NCI-H146 treated with DMSO at 0.1 percent for 48 hours (cell line): ENCODE measurements around the gene ABL2.

Experiments
- DNase-seq: peaks from one replicate; lab custom pipeline; 2025; ENCODE audit not compliant: unreplicated experiment; lab: John Stamatoyannopoulos, UW

ABL2 gene

DNA sequence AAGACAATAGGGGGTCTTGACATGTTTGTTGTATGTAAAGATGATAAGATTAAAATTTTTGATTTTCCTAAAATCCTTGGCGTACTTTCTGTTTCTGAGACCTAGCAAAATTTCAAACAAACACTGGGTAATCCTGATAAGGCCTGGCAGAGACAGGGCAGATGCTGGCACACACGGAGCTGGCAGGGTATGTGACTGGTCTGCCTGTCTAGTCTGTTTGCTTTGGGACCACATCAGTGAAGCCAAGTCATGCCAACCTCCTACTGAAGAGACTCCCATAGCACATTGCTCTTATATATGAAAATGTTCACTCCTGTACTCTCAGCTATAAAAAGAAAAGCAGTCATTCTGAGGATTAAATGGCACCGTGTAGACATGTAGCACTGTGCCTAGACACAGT is 133.6 kb downstream of the ABL2 start:
- DNase-seq: no peak

DNA sequence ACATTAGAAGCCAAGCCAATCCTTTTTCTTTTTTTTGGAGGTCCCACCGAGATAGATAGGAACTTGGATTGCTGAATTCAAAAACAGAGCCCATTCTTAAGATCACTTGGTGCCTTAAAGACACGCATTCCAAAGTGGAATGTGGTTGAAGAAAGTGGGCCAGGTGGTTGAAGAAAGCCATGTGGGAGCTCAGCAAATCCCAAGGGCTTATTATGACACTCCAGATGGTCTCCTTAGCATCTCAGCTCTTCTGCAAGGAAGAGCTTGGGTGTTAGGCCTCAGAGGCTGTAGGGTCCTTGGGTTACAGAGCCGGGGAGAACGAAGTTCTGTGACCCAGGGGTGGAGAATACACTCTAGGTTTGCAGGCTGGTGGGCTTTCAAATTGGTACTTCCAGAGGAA is 134.1 kb downstream of the ABL2 start:
- DNase-seq: no peak

DNA sequence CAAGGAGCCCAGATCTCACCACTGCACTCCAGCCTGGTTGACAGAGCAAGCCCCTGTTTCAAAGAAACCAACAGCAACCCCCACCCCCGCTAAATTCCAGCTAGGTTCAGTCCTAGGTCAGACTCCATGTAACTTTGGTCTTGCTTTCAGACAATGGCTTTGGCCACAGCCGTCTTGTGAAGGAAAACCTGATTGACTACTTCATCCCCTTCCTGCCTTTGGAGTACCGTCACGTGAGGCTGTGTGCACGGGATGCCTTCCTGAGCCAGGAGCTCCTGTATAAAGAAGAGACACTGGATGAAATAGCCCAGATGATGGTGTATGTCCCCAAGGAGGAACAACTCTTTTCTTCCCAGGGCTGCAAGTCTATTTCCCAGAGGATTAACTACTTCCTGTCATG is 134.7 kb downstream of the ABL2 start:
- no peak for DNase-seq

DNA sequence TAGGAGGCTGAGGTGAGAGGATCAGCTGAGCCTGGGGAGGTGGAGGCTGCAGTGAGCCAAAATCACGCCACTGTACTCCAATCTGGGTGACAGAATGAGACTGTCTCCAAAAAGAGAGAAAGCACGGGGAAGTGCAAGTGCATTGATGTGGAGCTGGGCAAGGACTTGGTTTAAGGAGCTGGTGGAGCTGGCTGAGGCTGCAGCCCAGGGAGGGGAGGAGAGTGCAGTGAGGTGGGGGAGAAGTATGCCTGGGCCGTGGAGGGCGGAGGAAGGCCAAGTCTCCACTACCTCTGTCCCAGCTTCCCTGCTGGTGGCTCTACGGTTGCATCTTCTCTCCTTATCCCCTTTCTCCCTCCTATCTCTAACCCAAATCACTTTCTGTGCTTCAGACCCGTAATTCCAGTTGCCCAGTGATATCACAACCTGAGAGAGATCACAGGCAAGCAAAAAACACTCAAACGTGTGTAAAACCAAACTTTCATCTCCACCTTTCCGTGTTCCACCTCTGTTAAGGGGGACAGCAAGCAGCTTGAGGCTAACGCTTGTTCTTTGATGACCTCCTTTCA is 136.5 kb downstream of the ABL2 start:
- no peak for DNase-seq

DNA sequence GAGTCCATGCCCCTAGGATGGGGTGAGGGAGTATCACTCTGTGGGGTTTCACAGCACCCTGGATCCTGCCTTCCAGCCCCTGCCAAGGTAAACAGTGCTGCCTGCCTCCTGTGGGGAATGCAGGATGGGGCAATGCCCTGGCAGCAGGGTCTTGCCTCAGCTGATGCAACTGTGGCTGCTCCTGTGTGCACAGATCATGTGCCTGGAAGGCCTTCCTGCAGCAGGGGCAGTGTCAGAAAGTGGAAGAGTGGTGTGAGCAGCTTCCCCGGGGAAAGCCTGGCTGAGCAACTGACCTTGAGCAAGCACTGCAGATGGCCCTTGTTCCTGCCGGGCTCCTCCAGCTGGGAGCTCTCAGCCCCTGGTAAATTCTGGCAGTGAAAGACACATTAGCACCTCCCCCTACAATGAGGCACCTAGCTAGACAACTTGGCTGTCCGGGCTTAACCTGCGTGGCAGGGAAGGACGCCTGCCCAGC is 137.7 kb downstream of the ABL2 start:
- DNase-seq: no peak

DNA sequence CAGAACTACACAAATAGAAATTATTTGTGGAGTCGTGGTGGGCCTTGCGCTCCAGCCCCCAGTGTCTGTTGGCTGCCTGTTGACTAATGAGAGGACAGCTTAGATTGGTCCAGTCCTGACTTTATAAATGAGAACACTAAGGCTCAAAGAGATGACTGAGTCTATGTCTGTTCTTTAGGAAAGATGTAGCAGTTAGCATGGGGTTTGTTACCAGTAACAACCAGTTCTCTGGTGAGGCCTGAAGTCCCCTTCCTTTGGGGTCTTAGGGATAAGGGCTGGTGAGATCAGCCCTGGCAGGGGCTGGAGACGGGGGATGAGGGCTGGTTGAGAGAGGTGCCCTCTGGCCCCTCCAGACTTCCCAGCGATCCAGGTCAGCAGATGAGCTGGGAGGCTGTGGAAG is 138.6 kb downstream of the ABL2 start:
- no peak for DNase-seq

DNA sequence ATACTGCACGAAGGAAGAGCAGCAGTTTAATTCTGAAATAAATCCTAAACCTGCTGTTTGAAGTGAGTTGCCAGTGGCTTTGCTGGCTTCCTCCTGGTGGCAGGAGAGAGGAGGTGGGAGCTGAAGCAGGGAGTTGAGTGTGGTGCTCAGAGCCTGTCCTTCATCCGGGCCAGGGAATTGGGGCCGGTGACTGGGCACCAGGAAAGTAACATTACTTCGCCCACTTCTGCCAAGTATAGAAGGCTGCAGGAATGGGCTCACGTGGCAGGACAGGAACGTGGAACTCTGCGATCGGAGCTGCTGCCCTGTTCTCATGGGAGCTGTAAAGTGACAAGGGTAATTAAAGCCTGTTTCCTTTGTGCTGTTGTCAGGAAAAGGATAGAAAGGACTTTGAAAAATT is 139.0 kb downstream of the ABL2 start:
- no peak for DNase-seq

DNA sequence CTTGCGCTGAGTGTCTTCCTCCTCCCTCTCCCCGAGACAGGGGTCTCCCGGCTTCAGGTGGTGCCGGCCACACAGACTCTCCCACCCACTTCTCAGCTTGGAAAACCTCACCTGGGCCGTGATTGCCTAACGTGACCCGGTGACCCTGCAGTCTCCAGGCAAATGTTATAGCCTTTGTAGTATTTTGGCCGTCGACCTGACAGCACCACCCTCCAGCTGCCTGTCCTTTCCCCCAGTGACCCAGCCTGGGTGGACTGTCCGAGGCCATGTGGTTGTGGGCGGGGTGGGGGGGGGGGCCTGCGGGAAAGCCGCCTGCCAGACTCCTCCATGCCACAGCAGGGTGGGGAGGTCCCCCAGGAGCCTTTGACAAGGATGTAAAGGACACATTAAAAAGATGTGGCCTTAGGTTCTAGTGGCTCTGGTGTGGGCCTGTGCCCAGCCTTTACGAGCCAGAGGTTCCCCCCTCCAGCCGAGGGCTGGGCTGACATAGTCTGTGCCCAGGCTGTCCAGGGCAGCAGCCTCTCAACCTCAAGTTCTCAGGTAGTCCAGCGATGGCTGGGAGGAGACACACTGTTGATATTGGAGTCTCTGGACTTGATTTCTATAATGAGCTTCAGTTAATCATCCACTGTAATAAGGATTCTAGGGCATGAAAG is 139.5 kb downstream of the ABL2 start:
- DNase-seq: no peak

DNA sequence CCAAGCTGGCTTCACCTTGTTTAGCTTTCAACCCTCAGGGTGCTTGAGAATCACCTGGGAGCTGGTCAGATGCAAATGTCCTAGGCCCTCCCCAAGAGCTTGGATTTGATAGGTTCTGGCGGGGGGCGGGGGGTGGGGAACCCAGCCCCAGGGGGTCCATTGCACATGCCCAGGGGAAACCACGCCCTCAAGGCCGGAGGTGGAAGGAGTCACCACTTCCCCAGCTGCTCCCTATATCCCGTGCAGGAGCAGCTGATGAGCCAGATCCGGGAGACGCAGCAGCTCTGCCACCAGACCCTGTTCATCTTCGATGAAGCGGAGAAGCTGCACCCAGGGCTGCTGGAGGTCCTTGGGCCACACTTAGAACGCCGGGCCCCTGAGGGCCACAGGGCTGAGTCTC is 141.8 kb downstream of the ABL2 start:
- no peak for DNase-seq

DNA sequence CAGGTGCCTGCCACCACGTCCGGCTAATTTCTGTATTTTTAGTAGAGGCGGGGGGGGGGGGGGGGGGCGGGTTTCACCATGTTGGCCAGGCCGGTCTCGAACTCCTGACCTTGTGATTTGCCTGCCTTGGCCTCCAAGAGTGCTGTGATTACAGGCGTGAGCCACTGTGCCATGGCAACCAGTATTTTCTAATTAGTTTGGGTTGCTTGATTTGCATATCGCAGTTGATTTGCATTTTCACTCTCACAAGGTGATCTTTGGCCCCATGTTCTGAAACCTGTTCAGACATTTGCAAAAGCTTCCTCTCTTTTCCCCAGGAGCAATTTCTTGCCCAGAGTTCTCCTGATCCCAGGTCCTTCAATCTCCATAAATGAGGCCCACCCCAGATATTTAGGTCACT is 145.9 kb downstream of the ABL2 start:
- no peak for DNase-seq

DNA sequence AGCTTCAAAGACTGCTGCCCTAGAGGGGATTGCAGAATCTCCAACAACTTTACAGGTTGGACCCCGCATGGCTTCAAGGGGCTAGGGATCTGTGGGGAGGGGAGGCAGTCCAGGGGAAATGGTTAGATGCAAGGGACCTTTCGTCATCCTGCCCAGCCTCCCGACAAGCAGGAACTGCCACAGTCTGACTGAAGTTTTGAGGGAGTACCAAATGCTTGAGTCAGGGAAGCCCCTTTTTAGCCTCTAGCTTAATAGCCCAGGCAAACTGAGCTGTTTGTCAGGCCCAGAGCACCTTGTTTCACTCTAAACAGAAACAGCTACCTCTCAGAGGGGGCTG is 146.5 kb downstream of the ABL2 start:
- DNase-seq: no peak

DNA sequence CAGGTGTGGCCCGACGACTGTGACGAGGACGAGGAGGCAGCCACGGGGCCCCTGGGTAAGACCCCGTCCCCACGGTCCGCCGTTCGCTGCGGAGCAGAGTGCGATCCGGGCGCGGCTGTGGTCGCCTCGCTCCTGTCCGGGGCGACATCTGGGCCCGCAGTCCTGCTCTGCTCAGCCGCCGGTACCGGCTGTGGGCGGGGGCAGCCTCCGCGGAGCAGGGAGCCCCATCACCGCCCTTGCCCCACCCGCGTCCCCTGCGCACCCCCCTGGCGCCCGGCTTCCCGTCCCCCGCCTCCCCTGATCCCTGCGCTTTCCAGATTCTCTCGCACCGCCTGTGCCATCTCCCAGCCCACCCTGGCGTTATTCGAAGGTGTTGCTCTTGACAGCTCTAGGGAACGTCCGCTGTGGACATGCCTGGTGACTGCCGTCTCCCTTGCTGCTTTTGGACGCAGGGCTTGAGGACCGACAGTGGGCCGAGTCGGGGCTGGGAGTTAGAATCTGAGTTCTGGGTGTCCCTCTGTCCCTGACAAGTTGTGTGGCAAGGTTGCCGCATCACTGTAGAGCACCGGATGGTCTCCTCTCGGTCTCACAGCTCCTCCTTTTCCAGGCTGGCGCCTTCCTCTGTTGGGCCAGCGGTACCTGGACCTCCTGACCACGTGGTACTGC is 147.0 kb downstream of the ABL2 start:
- no peak for DNase-seq

DNA sequence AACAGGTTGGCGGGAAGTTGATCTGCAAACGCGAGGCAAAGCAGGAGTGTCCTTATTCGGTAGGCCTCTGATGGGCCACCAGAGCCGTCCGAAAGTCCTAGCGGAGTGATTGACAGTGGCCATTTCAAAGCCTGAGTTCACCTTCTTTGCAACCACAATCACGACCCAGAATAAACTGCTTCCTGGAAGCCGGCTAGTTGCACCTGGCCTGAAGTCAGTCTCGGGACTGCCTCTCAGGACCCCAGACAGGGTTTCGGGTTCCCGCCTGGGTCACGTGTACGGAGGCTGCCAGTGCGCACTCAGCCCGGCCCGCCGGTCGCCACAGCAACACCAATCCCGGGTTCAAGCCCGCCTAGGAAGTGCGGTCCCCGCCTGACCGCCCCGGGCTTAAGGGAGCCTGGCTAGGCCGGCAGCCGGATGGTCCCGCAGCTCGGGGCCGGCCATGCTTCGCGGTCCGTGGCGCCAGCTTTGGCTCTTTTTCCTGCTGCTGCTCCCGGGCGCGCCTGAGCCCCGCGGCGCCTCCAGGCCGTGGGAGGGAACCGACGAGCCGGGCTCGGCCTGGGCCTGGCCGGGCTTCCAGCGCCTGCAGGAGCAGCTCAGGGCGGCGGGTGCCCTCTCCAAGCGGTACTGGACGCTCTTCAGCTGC is 147.7 kb downstream of the ABL2 start, which contains the start of gene TOR3A:
TOR3A (plus strand) TSS at position 384 of the 646 bp plus-strand sequence; CDS start at position 443, 59 bp downstream.
- peak; percentile 75 for DNase-seq

DNA sequence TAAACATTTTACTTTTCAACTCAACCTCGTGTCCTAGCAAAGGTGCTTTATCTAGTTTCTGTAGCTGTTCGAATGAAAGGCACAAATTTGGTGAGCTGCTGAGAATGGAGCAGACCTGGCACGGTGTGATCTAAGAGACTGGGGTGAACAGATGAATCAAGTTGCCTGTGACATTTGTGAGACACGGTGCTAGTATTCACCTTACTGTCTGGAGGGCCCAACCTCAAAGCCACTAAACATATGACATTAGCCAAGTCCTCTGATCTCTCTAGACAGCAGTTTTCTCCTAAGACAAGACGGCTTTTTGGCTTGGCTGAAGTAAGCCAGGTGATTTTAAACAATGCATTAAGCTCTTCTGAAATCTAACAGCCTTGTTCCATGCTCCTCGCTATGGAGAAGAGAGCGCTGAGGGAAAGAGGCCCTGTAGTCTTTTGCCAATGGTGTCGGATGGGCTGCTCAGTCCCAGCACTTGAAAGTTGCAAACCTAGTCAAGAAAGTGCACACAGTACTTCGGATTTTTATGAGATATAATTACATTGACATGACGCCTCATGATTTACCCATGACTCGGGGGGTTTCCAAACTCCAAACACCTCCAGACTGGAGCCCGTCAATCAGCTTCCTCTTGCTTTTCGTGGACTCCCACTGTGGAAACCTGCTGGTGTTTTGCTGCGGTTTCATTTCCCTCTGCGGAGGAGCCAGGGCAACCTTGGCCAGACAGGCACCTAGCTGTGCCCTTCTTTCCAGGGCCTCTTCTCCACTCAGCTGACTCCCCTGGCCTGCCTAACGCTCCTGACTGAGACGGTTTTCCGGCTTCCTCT is 148.4 kb downstream of the ABL2 start:
- DNase-seq: no peak

DNA sequence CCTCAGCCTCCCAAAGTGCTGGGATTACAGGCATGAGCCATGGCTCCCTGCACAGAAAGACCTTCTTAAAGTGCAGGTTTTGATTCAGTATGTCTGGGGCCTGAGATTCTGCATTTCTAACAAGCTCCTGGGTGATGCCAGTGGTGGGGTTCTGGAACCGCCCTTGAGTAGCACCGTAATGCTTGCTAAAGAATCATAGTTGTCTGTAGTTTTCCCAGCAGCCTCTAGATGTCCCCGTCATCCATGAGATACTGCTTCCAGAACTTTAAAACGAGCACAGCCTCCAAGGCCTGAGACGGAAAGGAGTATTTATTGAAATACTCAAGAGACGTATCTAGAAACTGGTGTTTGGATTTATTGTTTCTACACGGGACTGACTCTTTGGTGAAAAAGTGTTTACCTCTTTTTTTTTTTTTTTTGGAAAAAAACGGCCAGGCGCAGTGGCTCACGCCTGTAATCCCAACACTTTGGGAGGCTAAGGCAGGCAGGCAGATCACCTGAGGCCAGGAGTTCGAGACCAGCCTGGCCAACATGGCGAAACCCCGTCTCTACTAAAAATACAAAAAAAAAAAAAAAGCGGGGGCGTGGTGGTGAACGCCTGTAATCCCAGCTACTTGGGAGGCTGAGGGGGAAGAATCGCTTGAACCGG is 150.2 kb downstream of the ABL2 start:
- peak; percentile 28 for DNase-seq

DNA sequence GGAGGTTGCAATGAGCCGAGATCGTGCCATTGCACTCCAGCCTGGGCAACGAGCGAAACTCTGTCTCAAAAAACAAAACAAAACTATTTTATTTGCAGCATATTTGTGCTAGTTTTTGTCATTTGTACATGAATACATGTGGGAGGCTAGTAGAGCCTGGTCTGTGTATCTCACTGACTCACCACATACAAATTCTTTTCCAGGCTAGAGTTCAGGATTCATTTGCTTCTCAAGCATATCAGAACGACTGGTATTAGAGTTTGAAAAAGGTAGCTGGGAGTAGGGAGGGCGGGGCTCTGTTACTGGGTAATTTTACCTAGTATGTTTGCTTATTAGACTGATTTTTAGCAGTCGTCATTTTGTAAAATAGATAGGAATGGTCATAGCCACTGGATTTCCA is 152.1 kb downstream of the ABL2 start:
- no peak for DNase-seq

DNA sequence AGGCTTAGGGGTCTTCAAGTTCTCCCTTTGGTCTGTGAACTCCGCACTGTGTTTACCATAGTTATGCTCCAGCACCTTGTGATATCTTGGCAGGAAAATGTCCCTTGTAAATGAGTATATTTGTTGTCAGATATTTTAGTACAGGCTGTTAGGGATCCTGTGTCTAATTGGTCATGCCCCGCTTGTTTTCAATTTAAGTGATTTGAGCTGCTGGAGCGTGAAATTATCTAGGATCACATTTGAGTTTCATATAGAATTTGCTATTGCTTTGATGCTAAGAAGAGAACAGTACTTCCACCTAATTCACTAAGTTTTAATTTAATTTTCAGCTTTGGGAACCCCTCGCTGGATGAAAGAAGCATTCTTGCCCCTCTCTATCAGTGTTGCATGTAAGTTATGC is 163.0 kb downstream of the ABL2 start:
- DNase-seq: no peak

DNA sequence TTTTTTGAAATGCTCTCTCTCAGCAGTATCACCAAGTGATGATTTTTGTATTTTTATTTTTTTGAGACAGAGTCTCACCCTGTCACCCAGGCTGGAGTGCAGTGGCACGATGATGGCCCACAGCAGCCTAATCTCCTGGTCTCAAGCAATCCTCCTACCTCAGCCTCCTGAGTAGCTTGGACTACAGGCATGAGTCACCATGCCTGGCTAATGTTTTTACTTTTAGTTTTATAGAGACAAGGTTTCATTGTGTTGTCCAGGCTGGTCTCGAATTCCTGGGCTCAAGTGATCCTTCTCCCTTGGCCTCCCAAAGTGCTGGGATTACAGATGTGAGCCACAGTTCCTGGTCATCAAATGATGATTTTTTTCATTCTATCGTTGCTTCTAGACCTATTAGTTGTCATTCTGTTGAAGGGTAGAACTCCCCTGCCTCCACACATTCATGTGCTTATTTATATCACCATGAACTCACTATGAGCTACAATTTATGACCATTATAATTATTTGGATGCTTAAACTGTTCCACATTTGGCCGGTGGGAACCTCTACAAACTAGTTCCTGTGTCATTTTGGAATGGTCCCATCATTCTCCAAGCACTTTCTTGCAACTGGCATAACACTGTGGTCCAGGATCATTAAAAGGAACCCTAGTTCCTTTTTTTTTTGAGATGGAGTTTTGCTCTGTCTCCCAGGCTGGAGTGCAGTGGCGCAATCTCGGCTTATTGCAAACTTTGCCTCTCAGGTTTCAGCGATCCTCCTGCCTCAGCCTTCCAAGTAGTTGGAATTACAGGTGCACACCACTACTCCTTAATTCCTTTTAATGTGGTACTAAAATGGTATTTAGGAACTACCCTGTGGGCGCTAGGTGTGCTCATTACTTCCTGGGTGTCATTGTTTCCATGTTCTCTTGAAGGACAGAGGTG is 167.9 kb downstream of the ABL2 start:
- no peak for DNase-seq
